Smooth muscle cell (in vitro differentiated cells): ENCODE results near the gene UBR4. TPM values are rescaled to one million over a fixed set of nuclear protein-coding genes. Genes with fewer than 3 reads are reported as not detected.

ENCODE experiments used
- DNase-seq: peaks from one replicate; lab custom pipeline; 2025; ENCODE audit not compliant: unreplicated experiment; lab: John Stamatoyannopoulos, UW
- H2AFZ ChIP-seq: fragments of 200-600 bp; sonication (generic); 2 replicates; pipeline ENCODE4 v1.6.0; 2016; ENCODE audit warnings: antibody characterized with exemption, low read depth, mild to moderate bottlenecking
- H3F3A ChIP-seq: fragments of 200-600 bp; sonication (generic); 2 replicates; pipeline ENCODE4 v1.6.0; 2017; ENCODE audit warnings: antibody characterized with exemption, low read depth
- H3K27ac ChIP-seq: fragments of 200-600 bp; sonication (generic); 2 replicates; pipeline ENCODE4 v1.5.1; 2016; ENCODE audit warnings: low read depth, mild to moderate bottlenecking
- H3K27me3 ChIP-seq: fragments of 200-600 bp; sonication (generic); 2 replicates; pipeline ENCODE4 v1.6.1; 2016; ENCODE audit warnings: low read depth, mild to moderate bottlenecking
- H3K36me3 ChIP-seq: fragments of 200-600 bp; sonication (generic); 2 replicates; pipeline ENCODE4 v1.5.1; 2016; ENCODE audit warnings: low read depth
- H3K4me1 ChIP-seq: fragments of 200-600 bp; sonication (generic); 2 replicates; pipeline ENCODE4 v1.5.1; 2016; ENCODE audit warnings: low read depth
- H3K4me2 ChIP-seq: fragments of 200-600 bp; sonication (generic); 2 replicates; pipeline ENCODE4 v1.6.0; 2016; ENCODE audit warnings: mild to moderate bottlenecking
- H3K4me3 ChIP-seq: fragments of 200-600 bp; sonication (generic); 2 replicates; pipeline ENCODE4 v1.5.1; 2016; ENCODE audit warnings: mild to moderate bottlenecking
- H3K79me2 ChIP-seq: fragments of 200-600 bp; sonication (generic); 2 replicates; pipeline ENCODE4 v1.6.0; 2016; ENCODE audit warnings: low read depth, mild to moderate bottlenecking
- H3K9ac ChIP-seq: fragments of 200-600 bp; sonication (generic); 2 replicates; pipeline ENCODE4 v1.6.0; 2016; ENCODE audit warnings: low read depth
- H3K9me3 ChIP-seq: fragments of 200-600 bp; sonication (generic); replicated peaks from 2 replicates; pipeline ENCODE4 v1.5.1; 2016; ENCODE audit warnings: low read depth
- H4K20me1 ChIP-seq: fragments of 200-600 bp; sonication (generic); 2 replicates; pipeline ENCODE4 v1.6.0; 2016; ENCODE audit warnings: low read depth
- CTCF ChIP-seq: fragments of 200-600 bp; sonication (generic); IDR thresholded peaks from 2 replicates; pipeline ENCODE4 v1.5.1; 2017; ENCODE audit warnings: borderline replicate concordance, mild to moderate bottlenecking, antibody characterized with exemption; ENCODE audit not compliant: insufficient read depth, poor library complexity, severe bottlenecking
- WGBS: methylation state at CpG from one replicate; pipeline ENCODE4 v1.1.7; 2016; ENCODE audit warnings: low lambda C conversion rate; 5-methylcytosine and 5-hydroxymethylcytosine counted together
- polyA plus RNA-seq: library from polyadenylated mRNA; unstranded; fragments of >200 nt; fragmentation: Nextera tagmentation; extraction: Ambion mirVana; gene quantifications from 2 replicates; pipeline ENCODE4 v1.2.1, GENCODE V29; 2016
- total RNA-seq: library from RNA; depleted of rRNA; stranded (reverse); fragments of >200 nt; gene quantifications from 2 replicates; pipeline ENCODE4 v1.2.3, GENCODE V29; 2014

The UBR4 gene
- total and polyA plus RNA-seq, 2 experiments from 2014 or later = 62.7 to 142 TPM

DNA sequence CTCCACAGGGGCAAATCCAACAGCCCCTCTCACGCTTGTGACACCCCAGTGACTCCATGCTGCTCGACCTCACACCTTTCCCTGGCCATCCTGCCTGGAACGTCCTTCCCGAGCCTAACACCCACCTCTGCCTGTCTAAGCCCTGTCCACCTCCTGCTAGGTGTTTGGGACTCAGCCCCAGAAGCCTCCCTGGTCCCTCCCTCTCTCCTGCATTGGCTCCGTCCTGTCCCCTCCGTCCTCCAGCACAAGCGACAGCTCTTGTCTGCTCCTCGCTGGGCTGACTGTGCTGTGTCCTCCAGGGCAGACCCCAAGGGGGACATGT is 151.6 kb downstream of the UBR4 start:
- no peak overlapping the region for H3K27ac ChIP-seq
- no peak overlapping the region for H3K4me2 ChIP-seq
- H3K27me3 ChIP-seq = no peaks in the 10 kb centered on the region
- no peak for TF ChIP-seq CTCF
- H3K4me1 ChIP-seq = no peaks in the 10 kb centered on the region
- H3F3A ChIP-seq = no peaks in the 10 kb centered on the region
- H4K20me1 ChIP-seq = no peaks in the 10 kb centered on the region
- no peak overlapping the region for H2AFZ ChIP-seq
- no peaks in the 10 kb centered on the region for H3K36me3 ChIP-seq
- DNase-seq = no peak
- H3K4me3 ChIP-seq = no peak overlapping the region
- 75% methylated on average over 8 of the region's 8 CpGs for WGBS
- H3K79me2 ChIP-seq = no peaks in the 10 kb centered on the region
- no peaks in the 10 kb centered on the region for H3K9me3 ChIP-seq
- no peak overlapping the region for H3K9ac ChIP-seq

DNA sequence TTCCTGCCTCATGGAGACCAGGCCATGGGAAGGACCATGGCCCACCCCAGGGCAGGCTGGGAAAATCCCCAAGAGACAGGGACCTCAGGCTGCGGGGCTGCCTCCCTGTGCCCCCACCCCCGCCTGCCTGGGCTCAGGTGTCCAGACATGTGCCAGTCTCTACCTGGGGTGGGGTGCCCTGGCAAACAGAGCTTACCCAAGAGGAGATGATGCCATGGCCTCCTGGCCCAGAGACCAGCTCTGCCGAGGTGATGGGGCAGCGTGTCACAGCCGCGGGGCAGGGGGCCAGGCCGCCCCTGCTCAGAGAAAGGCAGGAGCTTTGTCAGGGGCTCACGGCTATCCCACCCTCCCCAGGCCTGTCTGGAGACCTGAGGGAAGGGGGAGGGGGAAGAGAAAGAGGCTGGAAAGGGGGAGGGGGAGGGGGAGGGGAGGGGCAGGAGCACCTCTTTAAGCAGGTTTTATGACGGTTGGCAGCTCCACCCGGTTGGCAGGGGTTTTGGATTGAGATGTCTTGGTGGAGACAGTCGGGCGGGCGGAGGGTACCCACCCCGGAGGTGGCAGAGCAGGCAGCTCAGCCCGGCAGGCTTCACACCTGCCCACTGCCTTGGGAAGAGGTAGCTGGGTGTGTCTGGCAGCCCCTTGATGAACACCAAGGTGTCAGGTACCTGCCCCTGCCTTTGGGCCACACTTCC is 152.1 kb downstream of the UBR4 start:
- TF ChIP-seq CTCF = no peak
- H4K20me1 ChIP-seq = no peaks in the 10 kb centered on the region
- H3K9me3 ChIP-seq = no peaks in the 10 kb centered on the region
- H3K4me1 ChIP-seq = no peaks in the 10 kb centered on the region
- H3K79me2 ChIP-seq = no peaks in the 10 kb centered on the region
- no peak for DNase-seq
- no peaks in the 10 kb centered on the region for H3F3A ChIP-seq
- no peak overlapping the region for H3K4me2 ChIP-seq
- WGBS = 89% methylated on average over 15 of the region's 15 CpGs
- H3K9ac ChIP-seq = no peak overlapping the region
- H3K27ac ChIP-seq = no peak overlapping the region
- H2AFZ ChIP-seq = no peak overlapping the region
- H3K36me3 ChIP-seq = no peaks in the 10 kb centered on the region
- H3K27me3 ChIP-seq = no peaks in the 10 kb centered on the region
- no peak overlapping the region for H3K4me3 ChIP-seq

DNA sequence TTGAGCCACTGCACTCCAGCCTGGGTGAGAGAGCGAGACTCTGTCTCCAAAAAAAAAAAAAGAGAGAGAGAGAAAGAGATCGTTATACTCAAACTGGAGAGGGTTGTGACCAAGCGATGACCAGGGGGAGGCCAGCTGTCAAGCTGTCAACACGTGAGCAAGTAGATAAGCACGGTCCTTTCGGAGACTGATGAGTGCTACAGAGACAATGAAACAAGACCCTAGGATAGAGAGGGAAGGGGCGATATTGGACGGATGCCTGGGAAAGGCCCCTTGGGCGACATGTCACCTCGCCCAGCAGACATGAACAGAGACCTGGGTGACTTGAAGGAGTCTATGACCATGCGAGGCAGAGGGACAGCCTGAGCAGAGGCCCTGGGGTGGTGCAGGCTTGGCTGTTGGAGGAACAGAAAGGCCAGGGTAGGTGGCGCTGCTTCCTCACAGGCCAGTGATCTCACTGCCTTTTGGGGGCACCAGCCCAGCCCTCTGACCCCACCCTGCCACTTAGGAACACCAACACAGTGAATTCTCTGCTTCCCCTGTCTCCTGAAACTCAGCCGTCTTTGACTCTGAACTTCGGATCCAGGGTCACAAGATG is 152.8 kb downstream of the UBR4 start:
- H3K4me3 ChIP-seq = no peak overlapping the region
- WGBS = 67% methylated on average over 14 of the region's 14 CpGs

More for the DNA sequence above, 152.8 kb downstream of the UBR4 start:
- Histone ChIP-seq H4K20me1 (no peaks in the 10 kb centered on the region), H3K4me2 (no peak overlapping the region), H2AFZ (no peak overlapping the region), H3K27ac (no peak overlapping the region), H3K9me3 (no peaks in the 10 kb centered on the region), H3K36me3 (no peaks in the 10 kb centered on the region), H3K79me2 (no peaks in the 10 kb centered on the region), H3K27me3 (no peaks in the 10 kb centered on the region), H3K4me1 (no peaks in the 10 kb centered on the region), H3K9ac (no peak overlapping the region), H3F3A (no peaks in the 10 kb centered on the region)
- DNase-seq = no peak
- TF ChIP-seq CTCF = no peak
